GM11168 (cell line): ENCODE data around the gene TMPRSS9.
"Not testable (repeated sequence)": the region's sequence is repeated elsewhere in the genome, so short reads cannot be mapped to it uniquely, and the experiment has no call there.

Experiments
- in situ Hi-C: fragments of 300-500 bp; cut with MboI; formaldehyde crosslinking; loops from one replicate; pipeline ENCODE4 v1.12.0; 2022; ENCODE audit warnings: low sequenced_read_pairs; ENCODE audit not compliant: unreplicated experiment

TMPRSS9 gene

GRCh38 chr19:2413629-2414028, 53.6 kb downstream of the TMPRSS9 start:
- in situ Hi-C loops, result no loop called here

- in situ Hi-C loops, result no loop called here
These were observed 55.4 kb downstream of the TMPRSS9 start for GRCh38 chr19:2415281-2415972.

GRCh38 chr19:2415973-2416319, 55.9 kb downstream of the TMPRSS9 start:
- in situ Hi-C loops, result no loop called here

GRCh38 chr19:2416321-2417097, 56.4 kb downstream of the TMPRSS9 start:
- in situ Hi-C loops, result no loop called here

- in situ Hi-C loops, result not testable (repeated sequence)
These were observed 57.4 kb downstream of the TMPRSS9 start for GRCh38 chr19:2417436-2417835.

- in situ Hi-C loops, result no loop called here
These were observed 57.9 kb downstream of the TMPRSS9 start for GRCh38 chr19:2417881-2418406.

- in situ Hi-C loops, result no loop called here
These were observed 59.7 kb downstream of the TMPRSS9 start for GRCh38 chr19:2419754-2420153.

GRCh38 chr19:2420490-2420889, 60.4 kb downstream of the TMPRSS9 start:
- in situ Hi-C loops, result no loop called here

GRCh38 chr19:2421581-2422306, 61.7 kb downstream of the TMPRSS9 start:
- in situ Hi-C loops, result no loop called here

- in situ Hi-C loops, result no loop called here
These were observed 63.2 kb downstream of the TMPRSS9 start for GRCh38 chr19:2423071-2423914.

- in situ Hi-C loops, result no loop called here
These were observed 64.0 kb downstream of the TMPRSS9 start for GRCh38 chr19:2423915-2424685.

GRCh38 chr19:2424686-2425621, 64.9 kb downstream of the TMPRSS9 start:
- in situ Hi-C loops, result no loop called here

GRCh38 chr19:2425622-2426581, 65.8 kb downstream of the TMPRSS9 start:
- in situ Hi-C loops, result no loop called here

GRCh38 chr19:2426611-2427428, 66.8 kb downstream of the TMPRSS9 start:
- in situ Hi-C loops, result no loop called here

- in situ Hi-C loops, result no loop called here
These were observed 67.6 kb downstream of the TMPRSS9 start, which contains the start of gene TIMM13 for GRCh38 chr19:2427429-2428320. Gene TIMM13 (minus strand): TSS chr19:2427586. CDS start chr19:2427533, 53 bp downstream.
